ENCODE measurements around the gene SLC10A3. TPM values are rescaled to one million over a fixed set of nuclear protein-coding genes. Genes with fewer than 3 reads are reported as not detected.

SLC10A3 gene
- total RNA-seq, 4 donors from 2014 or later = 9.1 to 62.8 (median 32.7) TPM

- Histone ChIP-seq H3K27ac (no peak overlapping the region), H3K9me3 (no peaks in the 10 kb centered on the region), H3K4me1 (no peaks in the 10 kb centered on the region), H3K27me3 (no peaks in the 10 kb centered on the region), H3K4me3 (no peak overlapping the region), H3K36me3 (no peaks in the 10 kb centered on the region)
- intact Hi-C loops (cut with DNase I; ENCODE audit: low total_unique reads) = no loop called here
- no peak for DNase-seq
- no peak for TF ChIP-seq CTCF (IDR thresholded peaks at IDR 0.05)
- TF ChIP-seq POLR2A (IDR thresholded peaks at IDR 0.05) = no peak
Observed at GRCh38 chrX:154494715-154495114, 4.3 kb upstream of the SLC10A3 start.

GRCh38 chrX:154490021-154490413 is 412 bp downstream of the SLC10A3 start:
- Histone ChIP-seq H3K4me1 (no peaks in the 10 kb centered on the region), H3K9me3 (no peaks in the 10 kb centered on the region), H3K36me3 (no peaks in the 10 kb centered on the region), H3K27me3 (no peaks in the 10 kb centered on the region), H3K4me3 (peak overlapping the region; percentile 37 to 65), H3K27ac (peak overlapping the region; percentile 74 to 93)
- peak; percentile 58 to 72 for DNase-seq
- intact Hi-C loops (cut with DNase I; ENCODE audit: low total_unique reads) = no loop called here
- TF ChIP-seq CTCF (IDR thresholded peaks at IDR 0.05) (no peak), POLR2A (IDR thresholded peaks at IDR 0.05) (no peak)

- intact Hi-C loops (cut with DNase I; ENCODE audit: low total_unique reads) = no loop called here
- TF ChIP-seq POLR2A (IDR thresholded peaks at IDR 0.05) (no peak), CTCF (IDR thresholded peaks at IDR 0.05) (no peak)
- Histone ChIP-seq H3K27me3 (no peaks in the 10 kb centered on the region), H3K36me3 (no peaks in the 10 kb centered on the region), H3K4me3 (peak overlapping the region in 1 of 2 donors; percentile 65), H3K4me1 (no peaks in the 10 kb centered on the region), H3K27ac (peak overlapping the region; percentile 74 to 93), H3K9me3 (no peaks in the 10 kb centered on the region)
- DNase-seq = no peak
Observed at GRCh38 chrX:154489182-154489581, 1.2 kb downstream of the SLC10A3 start.

GRCh38 chrX:154488336-154489075 is 1.9 kb downstream of the SLC10A3 start:
- Histone ChIP-seq H3K4me1 (no peaks in the 10 kb centered on the region), H3K36me3 (no peaks in the 10 kb centered on the region), H3K27me3 (no peaks in the 10 kb centered on the region), H3K4me3 (no peak overlapping the region), H3K27ac (peak overlapping the region in 1 of 2 donors; percentile 93), H3K9me3 (no peaks in the 10 kb centered on the region)
- intact Hi-C loops (cut with DNase I; ENCODE audit: low total_unique reads) = no loop called here
- TF ChIP-seq POLR2A (IDR thresholded peaks at IDR 0.05) (no peak), CTCF (IDR thresholded peaks at IDR 0.05) (no peak)
- DNase-seq = no peak

- Histone ChIP-seq H3K36me3 (no peaks in the 10 kb centered on the region), H3K4me1 (no peaks in the 10 kb centered on the region), H3K9me3 (no peaks in the 10 kb centered on the region), H3K4me3 (no peak overlapping the region), H3K27me3 (no peaks in the 10 kb centered on the region), H3K27ac (peak overlapping the region in 1 of 2 donors; percentile 83)
- intact Hi-C loops (cut with DNase I; ENCODE audit: low total_unique reads) = no loop called here
- no peak for TF ChIP-seq POLR2A (IDR thresholded peaks at IDR 0.05)
- no peak for TF ChIP-seq CTCF (IDR thresholded peaks at IDR 0.05)
- DNase-seq = no peak
Observed at GRCh38 chrX:154487518-154488290, 2.7 kb downstream of the SLC10A3 start.
